WTC11 (cell line): ENCODE measurements around the gene SH2D4B. TPM values are rescaled to one million over a fixed set of nuclear protein-coding genes. Genes with fewer than 3 reads are reported as not detected.

Experiments used
- ATAC-seq: fragments of 200-7000 bp; cut with Tn5 transposase; 2 replicates; pipeline ENCODE4 v1.10.0; 2021; ENCODE audit warnings: mild to moderate bottlenecking, moderate library complexity
- CTCF ChIA-PET: fragments of 300-600 bp; sonication (Branson Sonifier 250); formaldehyde crosslinking; loops from one replicate; lab custom pipeline; 2021; ENCODE audit warnings: antibody characterized with exemption; lab: Charles Lee
- POLR2A ChIA-PET: fragments of 350-600 bp; sonication (Branson Sonifier 250); formaldehyde crosslinking; loops from one replicate; lab custom pipeline; 2021; ENCODE audit warnings: antibody characterized with exemption; lab: Charles Lee
- DNase-seq: peaks from one replicate; pipeline ENCODE4 v3.0.0; 2021; ENCODE audit warnings: low spot score
- H3K27ac Mint-ChIP-seq: 2 replicates; pipeline ENCODE4 v1.8.0; 2021; ENCODE audit warnings: mixed read lengths
- H3K27me3 Mint-ChIP-seq: 2 replicates; pipeline ENCODE4 v1.8.0; 2021; ENCODE audit warnings: low read depth, mild to moderate bottlenecking, moderate library complexity, mixed read lengths
- H3K36me3 Mint-ChIP-seq: 2 replicates; pipeline ENCODE4 v1.8.0; 2021; ENCODE audit warnings: mixed read lengths
- H3K4me1 Mint-ChIP-seq: 2 replicates; pipeline ENCODE4 v1.8.0; 2022; ENCODE audit warnings: mixed read lengths
- H3K4me3 Mint-ChIP-seq: 2 replicates; pipeline ENCODE4 v1.8.0; 2021; ENCODE audit warnings: mild to moderate bottlenecking, moderate library complexity, mixed read lengths
- H3K9me3 Mint-ChIP-seq: 2 replicates; pipeline ENCODE4 v1.8.0; 2021; ENCODE audit warnings: mixed read lengths
- CREB1 ChIP-seq: sonication (generic); formaldehyde crosslinking; IDR thresholded peaks from 2 replicates; pipeline ENCODE4 v1.8.0; 2023; ENCODE audit warnings: mild to moderate bottlenecking, missing genetic modification reagents
- ELF4 ChIP-seq: sonication (generic); formaldehyde crosslinking; IDR thresholded peaks from 2 replicates; pipeline ENCODE4 v1.8.1; 2022; ENCODE audit warnings: low read depth, mild to moderate bottlenecking, moderate library complexity, missing genetic modification reagents
- EMX1 ChIP-seq: fragments of 250-450 bp; sonication (Bioruptor Pico); IDR thresholded peaks from 2 replicates; pipeline ENCODE4 v1.8.0; 2021; ENCODE audit warnings: mild to moderate bottlenecking
- GRHL2 ChIP-seq: fragments of 250-450 bp; sonication (Bioruptor Pico); IDR thresholded peaks from 2 replicates; pipeline ENCODE4 v1.8.0; 2022; ENCODE audit warnings: mild to moderate bottlenecking, moderate library complexity; ENCODE audit not compliant: insufficient replicate concordance, severe bottlenecking
- GTF2I ChIP-seq: fragments of 250-450 bp; sonication (Bioruptor Pico); conservative IDR thresholded peaks from 2 replicates; pipeline ENCODE4 v1.4.0; 2021; ENCODE audit warnings: mild to moderate bottlenecking
- JAZF1 ChIP-seq: fragments of 250-450 bp; sonication (Bioruptor Pico); IDR thresholded peaks from 2 replicates; pipeline ENCODE4 v1.9.0; 2021; ENCODE audit warnings: moderate library complexity, mild to moderate bottlenecking, inconsistent platforms
- JUN ChIP-seq: sonication (generic); formaldehyde crosslinking; IDR thresholded peaks from 2 replicates; pipeline ENCODE4 v1.8.0; 2023; ENCODE audit warnings: mild to moderate bottlenecking, missing genetic modification reagents
- MXD4 ChIP-seq: fragments of 250-450 bp; sonication (Bioruptor Pico); IDR thresholded peaks from 2 replicates; pipeline ENCODE4 v1.8.0; 2021; ENCODE audit warnings: mild to moderate bottlenecking, moderate library complexity, borderline replicate concordance
- NFYB ChIP-seq: sonication (generic); formaldehyde crosslinking; conservative IDR thresholded peaks from 2 replicates; pipeline ENCODE4 v1.8.0; 2022; ENCODE audit warnings: low read depth, missing genetic modification reagents
- NR2C2 ChIP-seq: sonication (generic); formaldehyde crosslinking; IDR thresholded peaks from 2 replicates; pipeline ENCODE4 v1.8.0; 2022; ENCODE audit warnings: mild to moderate bottlenecking, missing genetic modification reagents
- PRRX2 ChIP-seq: fragments of 250-450 bp; sonication (Bioruptor Pico); IDR thresholded peaks from 2 replicates; pipeline ENCODE4 v1.8.0; 2021; ENCODE audit warnings: mild to moderate bottlenecking
- RORB ChIP-seq: fragments of 250-450 bp; sonication (Bioruptor Pico); IDR thresholded peaks from 2 replicates; pipeline ENCODE4 v1.9.0; 2021; ENCODE audit warnings: mild to moderate bottlenecking
- SP1 ChIP-seq: sonication (generic); formaldehyde crosslinking; conservative IDR thresholded peaks from 2 replicates; pipeline ENCODE4 v1.8.1; 2022; ENCODE audit warnings: missing genetic modification reagents
- ZNF138 ChIP-seq: sonication (generic); formaldehyde crosslinking; conservative IDR thresholded peaks from 2 replicates; pipeline ENCODE4 v1.8.1; 2022; ENCODE audit warnings: mild to moderate bottlenecking, moderate library complexity, missing genetic modification reagents
- ZNF423 ChIP-seq: fragments of 250-450 bp; sonication (Bioruptor Pico); IDR thresholded peaks from 2 replicates; pipeline ENCODE4 v2.1.2; 2022; ENCODE audit warnings: mild to moderate bottlenecking, moderate library complexity
- ZNF671 ChIP-seq: fragments of 250-450 bp; sonication (Bioruptor Pico); IDR thresholded peaks from 2 replicates; pipeline ENCODE4 v1.8.0; 2021; ENCODE audit warnings: mild to moderate bottlenecking
- total RNA-seq: library from RNA; stranded (reverse); gene quantifications from 3 replicates; pipeline ENCODE4 v1.2.3, GENCODE V29; 2021
- TF ChIP-seq, protein P1 (sequence below): sonication (generic); formaldehyde crosslinking; IDR thresholded peaks from 2 replicates; pipeline ENCODE4 v1.8.1; 2022; ENCODE audit warnings: low read depth, mild to moderate bottlenecking, moderate library complexity, missing genetic modification reagents, borderline replicate concordance
- TF ChIP-seq, protein P2 (sequence below): sonication (generic); formaldehyde crosslinking; IDR thresholded peaks from 2 replicates; pipeline ENCODE4 v1.8.1; 2023; ENCODE audit warnings: mild to moderate bottlenecking, missing genetic modification reagents, borderline replicate concordance
- TF ChIP-seq, protein P3 (sequence below): fragments of 250-450 bp; sonication (Bioruptor Pico); IDR thresholded peaks from 2 replicates; pipeline ENCODE4 v1.9.0; 2021; ENCODE audit warnings: mild to moderate bottlenecking
- TF ChIP-seq, protein P4 (sequence below): sonication (generic); formaldehyde crosslinking; conservative IDR thresholded peaks from 2 replicates; pipeline ENCODE4 v1.8.1; 2022; ENCODE audit warnings: mild to moderate bottlenecking, missing genetic modification reagents
- TF ChIP-seq, protein P5 (sequence below): sonication (generic); formaldehyde crosslinking; IDR thresholded peaks from 2 replicates; pipeline ENCODE4 v1.8.0; 2022; ENCODE audit warnings: missing genetic modification reagents

The SH2D4B gene
- total RNA-seq, 1 experiment from 2014 or later, result 0.04 TPM

DNA sequence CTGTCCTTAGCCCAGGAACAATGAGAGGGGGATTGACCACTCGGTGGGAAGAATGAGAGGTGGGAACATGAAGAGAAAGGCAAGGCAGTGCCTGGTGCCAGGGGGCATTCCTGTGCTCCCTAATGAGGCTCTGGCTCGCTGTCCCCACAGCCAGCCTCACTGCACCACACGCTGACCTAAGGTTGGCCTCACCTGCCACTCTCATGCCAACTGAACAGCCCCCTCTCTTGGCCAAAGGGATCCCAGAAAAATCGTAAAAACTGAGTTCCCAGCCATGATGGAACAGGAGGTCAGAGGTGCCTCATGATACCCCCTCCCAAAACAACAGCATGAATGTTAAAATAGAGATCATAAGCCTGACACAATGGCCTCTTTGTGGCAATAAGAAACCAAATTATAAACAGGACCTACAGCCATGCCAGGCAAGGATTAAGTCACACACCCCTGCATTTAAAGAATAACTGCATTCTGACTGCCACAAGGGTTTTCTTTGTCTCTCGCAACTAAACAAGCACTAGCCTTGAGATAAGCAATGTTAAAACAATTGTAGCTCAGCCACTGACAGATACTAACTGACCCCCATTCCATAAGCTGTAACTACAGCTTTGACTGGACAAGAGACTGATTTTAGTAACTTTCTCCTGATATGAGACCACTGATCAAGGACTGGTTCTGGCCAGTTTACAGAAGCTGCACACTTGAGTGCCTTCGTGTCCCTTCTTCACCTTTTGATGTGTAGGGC, 149.2 kb downstream of the SH2D4B start:
- peak; percentile 87 for ATAC-seq
- Mint-ChIP-seq H3K27me3 (no peaks in the 10 kb centered on the region; the same call in 1 of the 2 replicates), H3K27ac (no peak overlapping the region), H3K9me3 (0 out of 2 replicates have a peak, but pooled peaks cover 4% of the 10 kb centered on the region), H3K4me3 (no peak overlapping the region), H3K4me1 (no peaks in the 10 kb centered on the region), H3K36me3 (no peaks in the 10 kb centered on the region)
- CTCF ChIA-PET, result interaction anchor here (0.8 to 2.3 kb wide), 4 partner anchors 23 to 169 kb away, joined by 3 to 10 read pairs (median 4); no protein-coding TSS in a partner anchor
- TF ChIP-seq EMX1 (CRISPR knock-in tag) (no peak), PRRX2 (CRISPR knock-in tag) (no peak), JAZF1 (CRISPR knock-in tag) (no peak), GTF2I (CRISPR knock-in tag) (no peak), NFYB (CRISPR knock-in tag) (no peak), CREB1 (CRISPR knock-in tag) (no peak), NR2C2 (CRISPR knock-in tag) (no peak), GRHL2 (no peak)
- TF ChIP-seq, protein P1, sequence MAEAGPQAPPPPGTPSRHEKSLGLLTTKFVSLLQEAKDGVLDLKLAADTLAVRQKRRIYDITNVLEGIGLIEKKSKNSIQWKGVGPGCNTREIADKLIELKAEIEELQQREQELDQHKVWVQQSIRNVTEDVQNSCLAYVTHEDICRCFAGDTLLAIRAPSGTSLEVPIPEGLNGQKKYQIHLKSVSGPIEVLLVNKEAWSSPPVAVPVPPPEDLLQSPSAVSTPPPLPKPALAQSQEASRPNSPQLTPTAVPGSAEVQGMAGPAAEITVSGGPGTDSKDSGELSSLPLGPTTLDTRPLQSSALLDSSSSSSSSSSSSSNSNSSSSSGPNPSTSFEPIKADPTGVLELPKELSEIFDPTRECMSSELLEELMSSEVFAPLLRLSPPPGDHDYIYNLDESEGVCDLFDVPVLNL (CRISPR knock-in tag), result no peak
- TF ChIP-seq, protein P2, sequence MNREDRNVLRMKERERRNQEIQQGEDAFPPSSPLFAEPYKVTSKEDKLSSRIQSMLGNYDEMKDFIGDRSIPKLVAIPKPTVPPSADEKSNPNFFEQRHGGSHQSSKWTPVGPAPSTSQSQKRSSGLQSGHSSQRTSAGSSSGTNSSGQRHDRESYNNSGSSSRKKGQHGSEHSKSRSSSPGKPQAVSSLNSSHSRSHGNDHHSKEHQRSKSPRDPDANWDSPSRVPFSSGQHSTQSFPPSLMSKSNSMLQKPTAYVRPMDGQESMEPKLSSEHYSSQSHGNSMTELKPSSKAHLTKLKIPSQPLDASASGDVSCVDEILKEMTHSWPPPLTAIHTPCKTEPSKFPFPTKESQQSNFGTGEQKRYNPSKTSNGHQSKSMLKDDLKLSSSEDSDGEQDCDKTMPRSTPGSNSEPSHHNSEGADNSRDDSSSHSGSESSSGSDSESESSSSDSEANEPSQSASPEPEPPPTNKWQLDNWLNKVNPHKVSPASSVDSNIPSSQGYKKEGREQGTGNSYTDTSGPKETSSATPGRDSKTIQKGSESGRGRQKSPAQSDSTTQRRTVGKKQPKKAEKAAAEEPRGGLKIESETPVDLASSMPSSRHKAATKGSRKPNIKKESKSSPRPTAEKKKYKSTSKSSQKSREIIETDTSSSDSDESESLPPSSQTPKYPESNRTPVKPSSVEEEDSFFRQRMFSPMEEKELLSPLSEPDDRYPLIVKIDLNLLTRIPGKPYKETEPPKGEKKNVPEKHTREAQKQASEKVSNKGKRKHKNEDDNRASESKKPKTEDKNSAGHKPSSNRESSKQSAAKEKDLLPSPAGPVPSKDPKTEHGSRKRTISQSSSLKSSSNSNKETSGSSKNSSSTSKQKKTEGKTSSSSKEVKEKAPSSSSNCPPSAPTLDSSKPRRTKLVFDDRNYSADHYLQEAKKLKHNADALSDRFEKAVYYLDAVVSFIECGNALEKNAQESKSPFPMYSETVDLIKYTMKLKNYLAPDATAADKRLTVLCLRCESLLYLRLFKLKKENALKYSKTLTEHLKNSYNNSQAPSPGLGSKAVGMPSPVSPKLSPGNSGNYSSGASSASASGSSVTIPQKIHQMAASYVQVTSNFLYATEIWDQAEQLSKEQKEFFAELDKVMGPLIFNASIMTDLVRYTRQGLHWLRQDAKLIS (CRISPR knock-in tag), result no peak
- TF ChIP-seq, protein P3, sequence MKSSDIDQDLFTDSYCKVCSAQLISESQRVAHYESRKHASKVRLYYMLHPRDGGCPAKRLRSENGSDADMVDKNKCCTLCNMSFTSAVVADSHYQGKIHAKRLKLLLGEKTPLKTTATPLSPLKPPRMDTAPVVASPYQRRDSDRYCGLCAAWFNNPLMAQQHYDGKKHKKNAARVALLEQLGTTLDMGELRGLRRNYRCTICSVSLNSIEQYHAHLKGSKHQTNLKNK, result no peak
- TF ChIP-seq, protein P4, sequence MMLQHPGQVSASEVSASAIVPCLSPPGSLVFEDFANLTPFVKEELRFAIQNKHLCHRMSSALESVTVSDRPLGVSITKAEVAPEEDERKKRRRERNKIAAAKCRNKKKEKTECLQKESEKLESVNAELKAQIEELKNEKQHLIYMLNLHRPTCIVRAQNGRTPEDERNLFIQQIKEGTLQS (CRISPR knock-in tag), result no peak
- POLR2A ChIA-PET, result no interaction called here
- DNase-seq, result no peak

DNA sequence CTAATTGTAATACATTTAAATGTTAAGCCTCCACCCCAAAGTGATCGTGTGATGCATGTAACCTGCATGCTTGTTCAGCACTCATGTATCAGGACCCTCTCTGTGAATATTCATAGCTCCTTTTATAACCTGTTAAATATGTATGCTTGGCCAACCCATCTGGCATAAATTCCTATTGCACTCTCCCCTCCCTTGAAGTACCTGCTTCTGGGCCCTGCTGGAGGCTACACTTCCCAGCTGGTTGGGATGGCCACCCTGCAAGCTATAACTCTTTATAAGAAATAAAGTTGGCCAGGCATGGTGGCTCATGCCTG, 149.7 kb downstream of the SH2D4B start:
- Mint-ChIP-seq H3K4me3 (no peak overlapping the region), H3K27me3 (no peaks in the 10 kb centered on the region; the same call in 1 of the 2 replicates), H3K36me3 (no peaks in the 10 kb centered on the region), H3K27ac (no peak overlapping the region), H3K4me1 (no peaks in the 10 kb centered on the region), H3K9me3 (0 out of 2 replicates have a peak, but pooled peaks cover 4% of the 10 kb centered on the region)
- ChIA-PET CTCF (interaction anchor here (0.8 to 2.3 kb wide), 3 partner anchors 23 to 168 kb away, joined by 3 to 10 read pairs (median 3); no protein-coding TSS in a partner anchor), POLR2A (no interaction called here)
- DNase-seq, result no peak
- no peak for ATAC-seq
- TF ChIP-seq ZNF671 (CRISPR knock-in tag), result no peak
- TF ChIP-seq RORB, result no peak
- TF ChIP-seq, protein P5, sequence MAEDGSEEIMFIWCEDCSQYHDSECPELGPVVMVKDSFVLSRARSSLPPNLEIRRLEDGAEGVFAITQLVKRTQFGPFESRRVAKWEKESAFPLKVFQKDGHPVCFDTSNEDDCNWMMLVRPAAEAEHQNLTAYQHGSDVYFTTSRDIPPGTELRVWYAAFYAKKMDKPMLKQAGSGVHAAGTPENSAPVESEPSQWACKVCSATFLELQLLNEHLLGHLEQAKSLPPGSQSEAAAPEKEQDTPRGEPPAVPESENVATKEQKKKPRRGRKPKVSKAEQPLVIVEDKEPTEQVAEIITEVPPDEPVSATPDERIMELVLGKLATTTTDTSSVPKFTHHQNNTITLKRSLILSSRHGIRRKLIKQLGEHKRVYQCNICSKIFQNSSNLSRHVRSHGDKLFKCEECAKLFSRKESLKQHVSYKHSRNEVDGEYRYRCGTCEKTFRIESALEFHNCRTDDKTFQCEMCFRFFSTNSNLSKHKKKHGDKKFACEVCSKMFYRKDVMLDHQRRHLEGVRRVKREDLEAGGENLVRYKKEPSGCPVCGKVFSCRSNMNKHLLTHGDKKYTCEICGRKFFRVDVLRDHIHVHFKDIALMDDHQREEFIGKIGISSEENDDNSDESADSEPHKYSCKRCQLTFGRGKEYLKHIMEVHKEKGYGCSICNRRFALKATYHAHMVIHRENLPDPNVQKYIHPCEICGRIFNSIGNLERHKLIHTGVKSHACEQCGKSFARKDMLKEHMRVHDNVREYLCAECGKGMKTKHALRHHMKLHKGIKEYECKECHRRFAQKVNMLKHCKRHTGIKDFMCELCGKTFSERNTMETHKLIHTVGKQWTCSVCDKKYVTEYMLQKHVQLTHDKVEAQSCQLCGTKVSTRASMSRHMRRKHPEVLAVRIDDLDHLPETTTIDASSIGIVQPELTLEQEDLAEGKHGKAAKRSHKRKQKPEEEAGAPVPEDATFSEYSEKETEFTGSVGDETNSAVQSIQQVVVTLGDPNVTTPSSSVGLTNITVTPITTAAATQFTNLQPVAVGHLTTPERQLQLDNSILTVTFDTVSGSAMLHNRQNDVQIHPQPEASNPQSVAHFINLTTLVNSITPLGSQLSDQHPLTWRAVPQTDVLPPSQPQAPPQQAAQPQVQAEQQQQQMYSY (CRISPR knock-in tag), result no peak
- TF ChIP-seq ZNF423 (CRISPR knock-in tag), result no peak
- no peak for TF ChIP-seq ZNF138 (CRISPR knock-in tag)
- no peak for TF ChIP-seq CREB1 (CRISPR knock-in tag)
- no peak for TF ChIP-seq ELF4 (CRISPR knock-in tag)
- no peak for TF ChIP-seq SP1
- TF ChIP-seq, protein P1 (CRISPR knock-in tag), result no peak
- no peak for TF ChIP-seq MXD4 (CRISPR knock-in tag)
- no peak for TF ChIP-seq JUN
- no peak for TF ChIP-seq PRRX2 (CRISPR knock-in tag)
- TF ChIP-seq GTF2I (CRISPR knock-in tag), result no peak
